SK-N-SH (cell line): ENCODE results near the gene ZNF148. TPM values are rescaled to one million over a fixed set of nuclear protein-coding genes. Genes with fewer than 3 reads are reported as not detected.

Experiments used
- CTCF ChIA-PET: fragments of 300-600, 350-600 bp; formaldehyde crosslinking; extraction: SDS; loops from one replicate; lab custom pipeline; 2021; lab: Yijun Ruan, JAX
- POLR2A ChIA-PET: fragments of 350-600 bp; sonication (Branson Sonifier 250); formaldehyde crosslinking; extraction: SDS; loops from one replicate; lab custom pipeline; 2020; ENCODE audit warnings: antibody characterized with exemption, inconsistent platforms; lab: Yijun Ruan, JAX
- DNase-seq: peaks from one replicate; pipeline ENCODE4 v3.0.0; 2012
- H2AFZ ChIP-seq: fragments of 200-600 bp; sonication (generic); 2 replicates; pipeline ENCODE4 v1.8.1; 2016; ENCODE audit warnings: antibody characterized with exemption, mild to moderate bottlenecking, low read depth
- H3F3A ChIP-seq: fragments of 200-600 bp; sonication (generic); replicated peaks from 2 replicates; pipeline ENCODE3; 2016; ENCODE audit warnings: antibody characterized with exemption, mild to moderate bottlenecking; ENCODE audit not compliant: insufficient read depth
- H3K27ac ChIP-seq, 2 experiments: fragments of 200-500 bp in 1 of 2; fragments of 200-600 bp in 1 of 2; sonication (Bioruptor generic) in 1 of 2; sonication (generic), shearing (Covaris generic) in 1 of 2; 2 replicates each; pipeline versions ENCODE4 v1.5.1 to v1.6.1; 2014 to 2016; ENCODE audit warnings: low read depth in 2 of 2, inconsistent platforms in 1 of 2, low read length in 1 of 2, mild to moderate bottlenecking in 1 of 2, mixed read lengths in 1 of 2
- H3K27me3 ChIP-seq: fragments of 200-600 bp; sonication (generic), shearing (Covaris generic); 2 replicates; pipeline ENCODE4 v1.6.1; 2016; ENCODE audit warnings: mixed run types; ENCODE audit not compliant: insufficient read depth
- H3K36me3 ChIP-seq, 2 experiments: fragments of 200-500 bp in 1 of 2; fragments of 200-600 bp in 1 of 2; sonication (Bioruptor generic) in 1 of 2; sonication (generic) in 1 of 2; replicated peaks in 1 of 2; 2 replicates each; pipeline versions ENCODE3 to v1.5.1; 2014 to 2016; ENCODE audit warnings: low read length in 1 of 2, mild to moderate bottlenecking in 1 of 2; ENCODE audit not compliant: insufficient read depth in 2 of 2, control insufficient read depth in 1 of 2
- H3K4me1 ChIP-seq, 2 experiments: fragments of 200-500 bp in 1 of 2; fragments of 200-600 bp in 1 of 2; sonication (Bioruptor generic) in 1 of 2; sonication (generic), shearing (Covaris generic) in 1 of 2; 2 replicates each; pipeline versions ENCODE4 v1.5.1 to v1.6.1; 2014 to 2016; ENCODE audit warnings: low read depth in 1 of 2, low read length in 1 of 2, mixed run types in 1 of 2; ENCODE audit not compliant: insufficient read depth in 2 of 2, control insufficient read depth in 1 of 2
- H3K4me2 ChIP-seq: fragments of 200-600 bp; sonication (generic), shearing (Covaris generic); 2 replicates; pipeline ENCODE4 v1.6.1; 2017; ENCODE audit warnings: mixed run types
- H3K4me3 ChIP-seq, 2 experiments: fragments of 200-500 bp in 1 of 2; fragments of 200-600 bp in 1 of 2; sonication (Bioruptor generic) in 1 of 2; sonication (generic), shearing (Covaris generic) in 1 of 2; 2 replicates each; pipeline versions ENCODE4 v1.5.1 to v1.8.1; 2014 to 2016; ENCODE audit warnings: low read depth in 2 of 2, inconsistent platforms in 1 of 2, low read length in 1 of 2, mild to moderate bottlenecking in 1 of 2, mixed read lengths in 1 of 2, moderate library complexity in 1 of 2
- H3K79me2 ChIP-seq: fragments of 200-600 bp; sonication (generic); 2 replicates; pipeline ENCODE4 v1.8.1; 2017; ENCODE audit warnings: mild to moderate bottlenecking; ENCODE audit not compliant: insufficient read depth
- H3K9ac ChIP-seq: fragments of 200-600 bp; sonication (generic); 2 replicates; pipeline ENCODE4 v1.6.1; 2017; ENCODE audit warnings: mixed run types
- H3K9me2 ChIP-seq: fragments of 200-600 bp; sonication (generic); 2 replicates; pipeline ENCODE4 v1.6.1; 2017; ENCODE audit warnings: mixed run types
- H3K9me3 ChIP-seq: fragments of 200-600 bp; sonication (generic); 2 replicates; pipeline ENCODE4 v1.6.1; 2017; ENCODE audit warnings: mixed run types, mild to moderate bottlenecking, moderate library complexity
- H4K20me1 ChIP-seq: fragments of 200-600 bp; sonication (generic); 2 replicates; pipeline ENCODE4 v1.6.1; 2017; ENCODE audit warnings: mild to moderate bottlenecking, mixed run types; ENCODE audit not compliant: insufficient read depth
- ELF1 ChIP-seq: IDR thresholded peaks from 2 replicates; pipeline ENCODE4 v1.4.0; 2012
- FOSL2 ChIP-seq: IDR thresholded peaks from 2 replicates; pipeline ENCODE4 v1.4.0; 2012; ENCODE audit warnings: low read depth, mild to moderate bottlenecking, moderate library complexity, borderline replicate concordance
- IRF3 ChIP-seq: fragments of 150-350 bp; IDR thresholded peaks from 2 replicates; pipeline ENCODE4 v1.6.1; 2016; ENCODE audit warnings: mild to moderate bottlenecking, low read depth, low read length
- MEF2A ChIP-seq: IDR thresholded peaks from 2 replicates; pipeline ENCODE4 v1.4.0; 2012; ENCODE audit warnings: low read depth, borderline replicate concordance
- MXI1 ChIP-seq: IDR thresholded peaks from 2 replicates; pipeline ENCODE4 v1.6.1; 2012; ENCODE audit warnings: mild to moderate bottlenecking, low read depth, low read length, improper control_type of control experiment
- POLR2AphosphoS5 ChIP-seq: IDR thresholded peaks from 2 replicates; pipeline ENCODE4 v1.6.1; 2012; ENCODE audit warnings: low read depth, low read length
- RCOR1 ChIP-seq: fragments of 150-350 bp; IDR thresholded peaks from 2 replicates; pipeline ENCODE4 v1.6.1; 2017; ENCODE audit warnings: antibody characterized with exemption, low read length
- SMC3 ChIP-seq: IDR thresholded peaks from 2 replicates; pipeline ENCODE4 v1.6.1; 2012; ENCODE audit warnings: low read depth, low read length, improper control_type of control experiment
- polyA plus RNA-seq, 3 experiments: library from polyadenylated mRNA; depleted of rRNA; stranded (reverse); fragments of >200 nt; gene quantifications; 2 replicates each; pipeline ENCODE4 v1.2.3, GENCODE V29; 2012
- TF ChIP-seq, protein P1 (sequence below): IDR thresholded peaks from 2 replicates; pipeline ENCODE4 v1.6.1; 2012; ENCODE audit warnings: mild to moderate bottlenecking, low read depth, low read length, moderate library complexity
- TF ChIP-seq, protein P2 (sequence below): fragments of 150-350 bp; IDR thresholded peaks from 2 replicates; pipeline ENCODE4 v1.6.1; 2017; ENCODE audit warnings: antibody characterized with exemption, low read length, low read depth, borderline replicate concordance

ZNF148 gene
- polyA plus RNA-seq, 1 of the 3 experiments (the other 2 are of a cell fraction), result 5.1 TPM

GRCh38 chr3:125300416-125300815 is 74.7 kb downstream of the ZNF148 start (continued):
- TF ChIP-seq, protein P1, sequence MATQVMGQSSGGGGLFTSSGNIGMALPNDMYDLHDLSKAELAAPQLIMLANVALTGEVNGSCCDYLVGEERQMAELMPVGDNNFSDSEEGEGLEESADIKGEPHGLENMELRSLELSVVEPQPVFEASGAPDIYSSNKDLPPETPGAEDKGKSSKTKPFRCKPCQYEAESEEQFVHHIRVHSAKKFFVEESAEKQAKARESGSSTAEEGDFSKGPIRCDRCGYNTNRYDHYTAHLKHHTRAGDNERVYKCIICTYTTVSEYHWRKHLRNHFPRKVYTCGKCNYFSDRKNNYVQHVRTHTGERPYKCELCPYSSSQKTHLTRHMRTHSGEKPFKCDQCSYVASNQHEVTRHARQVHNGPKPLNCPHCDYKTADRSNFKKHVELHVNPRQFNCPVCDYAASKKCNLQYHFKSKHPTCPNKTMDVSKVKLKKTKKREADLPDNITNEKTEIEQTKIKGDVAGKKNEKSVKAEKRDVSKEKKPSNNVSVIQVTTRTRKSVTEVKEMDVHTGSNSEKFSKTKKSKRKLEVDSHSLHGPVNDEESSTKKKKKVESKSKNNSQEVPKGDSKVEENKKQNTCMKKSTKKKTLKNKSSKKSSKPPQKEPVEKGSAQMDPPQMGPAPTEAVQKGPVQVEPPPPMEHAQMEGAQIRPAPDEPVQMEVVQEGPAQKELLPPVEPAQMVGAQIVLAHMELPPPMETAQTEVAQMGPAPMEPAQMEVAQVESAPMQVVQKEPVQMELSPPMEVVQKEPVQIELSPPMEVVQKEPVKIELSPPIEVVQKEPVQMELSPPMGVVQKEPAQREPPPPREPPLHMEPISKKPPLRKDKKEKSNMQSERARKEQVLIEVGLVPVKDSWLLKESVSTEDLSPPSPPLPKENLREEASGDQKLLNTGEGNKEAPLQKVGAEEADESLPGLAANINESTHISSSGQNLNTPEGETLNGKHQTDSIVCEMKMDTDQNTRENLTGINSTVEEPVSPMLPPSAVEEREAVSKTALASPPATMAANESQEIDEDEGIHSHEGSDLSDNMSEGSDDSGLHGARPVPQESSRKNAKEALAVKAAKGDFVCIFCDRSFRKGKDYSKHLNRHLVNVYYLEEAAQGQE, result no peak
- no peak for TF ChIP-seq MEF2A
- no peak for TF ChIP-seq SMC3
- TF ChIP-seq MXI1, result no peak
- TF ChIP-seq, protein P2, sequence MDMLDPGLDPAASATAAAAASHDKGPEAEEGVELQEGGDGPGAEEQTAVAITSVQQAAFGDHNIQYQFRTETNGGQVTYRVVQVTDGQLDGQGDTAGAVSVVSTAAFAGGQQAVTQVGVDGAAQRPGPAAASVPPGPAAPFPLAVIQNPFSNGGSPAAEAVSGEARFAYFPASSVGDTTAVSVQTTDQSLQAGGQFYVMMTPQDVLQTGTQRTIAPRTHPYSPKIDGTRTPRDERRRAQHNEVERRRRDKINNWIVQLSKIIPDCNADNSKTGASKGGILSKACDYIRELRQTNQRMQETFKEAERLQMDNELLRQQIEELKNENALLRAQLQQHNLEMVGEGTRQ, result no peak

DNA sequence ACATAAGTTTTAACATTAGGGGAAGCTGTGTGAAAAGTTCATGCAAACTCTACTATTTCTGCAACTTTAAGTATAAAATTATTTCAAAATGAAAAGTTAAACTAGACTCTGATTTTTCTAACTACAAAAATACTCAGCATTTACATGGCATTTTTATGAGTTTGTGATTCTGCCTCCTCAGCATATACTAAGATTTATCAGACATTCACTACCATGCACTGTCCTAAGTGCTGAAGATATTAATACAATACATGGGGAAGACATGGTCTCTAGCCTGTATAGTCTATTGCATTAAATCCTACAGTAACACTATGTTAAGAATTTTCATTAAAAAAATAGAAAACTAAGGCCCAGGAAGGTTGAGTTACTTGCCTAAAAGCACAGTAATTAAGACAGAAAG is 80.7 kb downstream of the ZNF148 start:
- Histone ChIP-seq H3K4me3 (no peak overlapping the region), H3K4me1 (no peaks in the 10 kb centered on the region; a peak in 1 of 4 replicates), H3K9me2 (no peaks in the 10 kb centered on the region), H3K9me3 (no peaks in the 10 kb centered on the region), H3K36me3 (peaks cover 2 to 27% of the 10 kb centered on the region in 2 experiments), H3K4me2 (no peak overlapping the region), H3K79me2 (peaks cover 75% of the 10 kb centered on the region), H3K27me3 (no peaks in the 10 kb centered on the region), H3F3A (peaks cover 7% of the 10 kb centered on the region), H3K27ac (no peak overlapping the region), H2AFZ (no peak overlapping the region), H4K20me1 (no peaks in the 10 kb centered on the region), H3K9ac (no peak overlapping the region)
- no peak for TF ChIP-seq IRF3
- no peak for TF ChIP-seq SMC3
- TF ChIP-seq FOSL2, result no peak
- TF ChIP-seq ELF1, result no peak
- TF ChIP-seq, protein P2, result no peak
- no peak for TF ChIP-seq RCOR1
- TF ChIP-seq POLR2AphosphoS5, result no peak
- ChIA-PET CTCF (no interaction called here), POLR2A (no interaction called here)
- DNase-seq, result no peak
